Ovary (tissue), 9 donors: ENCODE data around the gene STX16. TPM values are rescaled to one million over a fixed set of nuclear protein-coding genes. Genes with fewer than 3 reads are reported as not detected.

Experiments used
- DNase-seq, 5 donors: peaks; one replicate each; pipeline ENCODE4 v3.0.0-alpha.2; 2019 to 2020
- H3K27ac ChIP-seq, 2 donors: fragments of 200-600 bp; one replicate each; pipeline versions ENCODE4 v1.5.1 to v1.8.0; 2019 to 2022
- H3K27me3 ChIP-seq: fragments of 200-600 bp; one replicate; pipeline ENCODE4 v1.8.0; 2022
- H3K36me3 ChIP-seq: fragments of 200-600 bp; sonication (generic); one replicate; pipeline ENCODE4 v1.5.1; 2019
- H3K4me1 ChIP-seq: one replicate; pipeline ENCODE4 v1.8.1; 2013; ENCODE audit warnings: mild to moderate bottlenecking, moderate library complexity; ENCODE audit not compliant: insufficient read depth
- H3K4me3 ChIP-seq: fragments of 200-600 bp; sonication (generic); one replicate; pipeline ENCODE4 v1.5.1; 2017
- H3K9me3 ChIP-seq, 2 donors: fragments of 200-600 bp in 1 of 2; sonication (generic) in 1 of 2; one replicate each; pipeline versions ENCODE4 v1.5.1 to v1.8.1; 2013 to 2019; ENCODE audit warnings: mild to moderate bottlenecking in 1 of 2, moderate library complexity in 1 of 2
- CTCF ChIP-seq, 3 donors: fragments of 450-650 bp in 2 of 3; fragments of 200-600 bp in 1 of 3; IDR thresholded peaks; one replicate each; pipeline versions ENCODE4 v1.5.1 to v1.8.0; 2016 to 2022; ENCODE audit warnings: antibody characterized with exemption in 3 of 3, mild to moderate bottlenecking in 1 of 3
- EP300 ChIP-seq: sonication (generic); formaldehyde crosslinking; IDR thresholded peaks from one replicate; pipeline ENCODE4 v1.6.1; 2017; ENCODE audit warnings: antibody characterized with exemption
- POLR2A ChIP-seq: fragments of 450-650 bp; IDR thresholded peaks from one replicate; pipeline ENCODE4 v1.6.1; 2017; ENCODE audit warnings: antibody characterized with exemption, mild to moderate bottlenecking, moderate library complexity
- WGBS, 3 donors: extraction: QIAGEN DNeasy Blood & Tissue Kit in 1 of 3; methylation state at CpG; one replicate each; pipeline versions ENCODE4 v1.1.5 to v1.1.7; 2013 to 2017; 5-methylcytosine and 5-hydroxymethylcytosine counted together
- intact Hi-C, 4 donors: fragments of 100-400 bp; cut with DNase I; formaldehyde crosslinking; loops; one replicate each; pipeline versions ENCODE4 v1.11.0 to v1.15.1; 2022 to 2023
- polyA plus RNA-seq, 2 donors: library from polyadenylated mRNA; stranded (reverse); fragments of 200-250 nt in 1 of 2; fragments of 350-450 nt in 1 of 2; fragmentation: Illumina TruSeq in 1 of 2; extraction: RNeasy Lipid Tissue Mini Kit (QIAGEN cat#74804) in 1 of 2; gene quantifications; one replicate each; pipeline ENCODE4 v1.2.3, GENCODE V29; 2013 to 2014
- total RNA-seq, 7 donors: library from RNA; depleted of rRNA in 2 of 7; stranded (reverse); fragments of >200 nt in 2 of 7; fragmentation: NEBNext Ultra II Directional in 3 of 7; extraction: Animal tissue kit (Norgen Biotek cat#: 25700) in 3 of 7; gene quantifications; one replicate each; pipeline versions ENCODE4 v1.1.0 to v1.2.4, GENCODE V29; 2016 to 2023
- donor health status: DM: no; HTN: no; CAD: no; lungs with moderate emphysema.
- donor health status: DM: no; HTN: no; CAD: no.
- donor health status: Bipolar disorder and iron deficiency.
- donor health status: DM: yes; HTN: yes; CAD: no.
- donor health status: DM: no; HTN: no; CAD: no.
- donor health status: DM: yes; HTN: yes; CAD: no.

Gene STX16
- total and polyA plus RNA-seq, 9 donors, result 31.9 to 55.8 (median 46.5) TPM

DNA sequence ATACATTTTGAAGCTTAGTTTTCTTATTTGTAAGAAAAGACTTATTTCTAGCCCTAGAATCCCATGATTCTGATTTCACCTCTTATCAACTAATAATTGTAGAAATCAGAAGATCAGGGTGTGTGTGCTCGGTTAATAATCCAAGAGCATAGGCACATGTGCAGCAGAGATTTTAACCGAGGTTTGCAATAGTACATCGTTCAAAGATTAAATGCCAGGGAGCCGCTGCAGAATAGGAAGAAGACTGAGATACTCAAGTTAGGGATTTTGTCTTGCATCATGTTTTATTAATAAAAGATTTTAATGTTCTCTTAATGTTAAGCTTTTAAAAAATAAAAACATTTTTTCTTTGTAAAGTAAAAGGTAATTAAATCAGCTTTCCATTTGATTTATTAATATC is 6.9 kb downstream of the STX16 start:
- no peak for DNase-seq
- no peak for TF ChIP-seq CTCF (IDR thresholded peaks at IDR 0.05)
- TF ChIP-seq POLR2A, result no peak
- TF ChIP-seq EP300, result no peak
- Histone ChIP-seq H3K4me3 (no peak overlapping the region), H3K27ac (no peak overlapping the region), H3K36me3 (no peaks in the 10 kb centered on the region), H3K9me3 (no peaks in the 10 kb centered on the region), H3K4me1 (peaks cover 4% of the 10 kb centered on the region), H3K27me3 (no peaks in the 10 kb centered on the region)
- intact Hi-C loops, result no loop called here
- 18 to 37% (median 19%) methylated on average over 4 of the region's 4 CpGs for WGBS, 3 donors

GRCh38 chr20:58658760-58659159 is 7.7 kb downstream of the STX16 start:
- H3K36me3 ChIP-seq, result no peaks in the 10 kb centered on the region
- peaks cover 2% of the 10 kb centered on the region for H3K4me1 ChIP-seq
- no peak for DNase-seq
- intact Hi-C loops, result no loop called here
- no peaks in the 10 kb centered on the region for H3K9me3 ChIP-seq
- no peak overlapping the region for H3K27ac ChIP-seq
- WGBS, 3 donors, result 34 to 57% (median 54%) methylated on average over 4 of the region's 4 CpGs
- H3K4me3 ChIP-seq, result no peak overlapping the region
- H3K27me3 ChIP-seq, result no peaks in the 10 kb centered on the region
- TF ChIP-seq CTCF (IDR thresholded peaks at IDR 0.05) (no peak), EP300 (no peak), POLR2A (no peak)

GRCh38 chr20:58659841-58660240 is 8.8 kb downstream of the STX16 start:
- WGBS, 3 donors, result 63 to 67% (median 66%) methylated on average over 3 of the region's 3 CpGs
- no peaks in the 10 kb centered on the region for H3K27me3 ChIP-seq
- no peak for DNase-seq
- intact Hi-C loops, result no loop called here
- no peaks in the 10 kb centered on the region for H3K9me3 ChIP-seq
- no peak overlapping the region for H3K27ac ChIP-seq
- peaks cover 2% of the 10 kb centered on the region for H3K4me1 ChIP-seq
- TF ChIP-seq EP300, result no peak
- H3K36me3 ChIP-seq, result no peaks in the 10 kb centered on the region
- no peak overlapping the region for H3K4me3 ChIP-seq

DNA sequence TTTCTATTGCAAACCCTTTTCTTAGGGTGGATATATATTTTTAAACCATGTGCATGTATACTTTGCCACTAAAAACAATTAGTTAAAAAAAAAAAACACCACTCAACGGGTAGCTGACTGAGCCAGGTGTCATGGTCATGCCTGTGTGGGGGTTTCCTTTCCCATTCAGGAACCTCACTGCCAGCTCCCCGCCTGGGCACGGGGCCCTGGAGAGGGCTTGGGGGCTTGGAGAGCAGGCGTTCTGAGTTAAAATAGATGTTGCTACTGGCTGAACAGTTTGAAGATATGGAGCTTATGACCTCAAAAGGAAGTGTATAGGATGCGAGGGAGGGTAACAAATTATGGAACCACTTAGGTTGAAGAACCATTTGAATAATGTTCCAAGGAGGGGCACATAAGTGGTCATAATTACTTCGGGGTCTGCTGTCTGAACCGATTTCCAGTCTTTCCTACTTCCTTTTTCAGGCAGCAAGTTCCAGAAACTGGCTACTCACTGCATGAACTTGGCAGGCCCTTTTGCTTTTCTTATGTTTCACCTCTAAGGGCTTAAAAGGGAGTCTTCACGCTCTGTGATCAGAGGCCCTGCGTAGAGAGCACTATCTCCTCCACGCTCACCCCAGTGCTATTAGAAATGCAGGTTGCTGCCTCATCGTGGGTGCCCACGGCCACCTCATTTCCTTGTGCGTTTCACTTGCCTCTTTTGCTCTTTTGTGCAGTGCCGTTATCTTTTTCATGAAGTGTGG is 9.9 kb downstream of the STX16 start:
- 37 to 43% (median 37%) methylated on average over 14 of the region's 14 CpGs for WGBS, 3 donors
- Histone ChIP-seq H3K4me1 (no peaks in the 10 kb centered on the region), H3K27ac (no peak overlapping the region), H3K9me3 (no peaks in the 10 kb centered on the region), H3K4me3 (no peak overlapping the region), H3K36me3 (no peaks in the 10 kb centered on the region), H3K27me3 (no peaks in the 10 kb centered on the region)
- no peak for DNase-seq
- no peak for TF ChIP-seq POLR2A
- no peak for TF ChIP-seq EP300
- TF ChIP-seq CTCF (IDR thresholded peaks at IDR 0.05), result no peak
- intact Hi-C loops, result no loop called here

DNA sequence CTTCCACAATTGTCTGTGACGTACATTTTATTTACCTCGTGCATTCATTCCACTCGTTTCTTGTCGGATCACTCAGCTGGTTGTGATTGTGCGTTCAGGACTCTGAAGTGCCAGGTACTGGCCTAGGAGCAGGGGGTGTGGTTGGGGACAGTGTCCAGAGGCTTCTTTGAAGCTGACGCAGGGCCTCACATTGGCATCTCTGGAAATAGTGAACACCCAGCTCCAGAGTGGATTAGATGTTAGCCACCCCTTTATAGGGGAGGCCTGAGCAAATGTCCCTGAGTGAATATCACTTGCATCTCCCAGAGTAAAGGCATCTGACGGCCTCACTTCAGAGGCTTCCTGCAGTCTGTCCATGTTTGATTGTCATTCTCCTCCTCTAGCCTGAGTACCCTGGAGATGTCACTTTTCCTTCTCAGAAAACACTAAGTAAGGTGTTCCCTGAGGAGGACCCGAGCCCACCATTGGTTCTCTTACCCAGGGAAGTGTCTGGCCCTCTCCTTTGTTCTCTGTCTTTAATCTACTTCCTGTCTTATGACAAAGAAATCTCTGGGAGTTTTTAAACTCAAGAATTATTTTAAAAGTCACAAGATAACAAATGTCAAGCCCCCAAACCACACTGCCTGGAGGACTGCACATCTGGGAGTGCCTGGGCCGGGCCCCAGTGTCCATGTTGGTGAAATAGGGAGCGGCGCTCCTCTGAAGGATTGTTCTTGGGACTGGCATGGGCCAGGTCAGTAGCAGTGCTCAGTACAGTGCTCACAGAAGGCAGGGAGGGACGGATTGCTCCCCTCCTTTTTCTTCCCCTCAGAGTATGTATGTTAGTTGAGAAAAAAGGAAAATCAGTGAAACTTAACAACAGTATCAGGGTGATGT is 10.8 kb downstream of the STX16 start:
- no peak for DNase-seq
- no peak overlapping the region for H3K4me3 ChIP-seq
- TF ChIP-seq EP300 (no peak), CTCF (IDR thresholded peaks at IDR 0.05) (no peak), POLR2A (no peak)
- H3K27me3 ChIP-seq, result no peaks in the 10 kb centered on the region
- intact Hi-C loops, result no loop called here
- H3K4me1 ChIP-seq, result no peaks in the 10 kb centered on the region
- H3K9me3 ChIP-seq, result no peaks in the 10 kb centered on the region
- no peak overlapping the region for H3K27ac ChIP-seq
- WGBS, 3 donors, result 62 to 77% (median 65%) methylated on average over 12 of the region's 12 CpGs
- no peaks in the 10 kb centered on the region for H3K36me3 ChIP-seq
